Hematopoietic multipotent progenitor cell treated with erythropoietin and hydrocortisone succinate and interleukin-3 and kit ligand, for 17 days (in vitro differentiated cells): ENCODE results near the gene FAM200B.
A peak's percentile ranks its signal among the peaks of the same experiment; 100 is the strongest.

ENCODE experiments used
- DNase-seq: peaks from one replicate; pipeline ENCODE4 v3.0.0-alpha.2; 2015; ENCODE audit warnings: low spot score

The FAM200B gene

GRCh38 chr4:15668566-15669435 is 12.8 kb upstream of the FAM200B start:
- DNase-seq, result no peak

DNA sequence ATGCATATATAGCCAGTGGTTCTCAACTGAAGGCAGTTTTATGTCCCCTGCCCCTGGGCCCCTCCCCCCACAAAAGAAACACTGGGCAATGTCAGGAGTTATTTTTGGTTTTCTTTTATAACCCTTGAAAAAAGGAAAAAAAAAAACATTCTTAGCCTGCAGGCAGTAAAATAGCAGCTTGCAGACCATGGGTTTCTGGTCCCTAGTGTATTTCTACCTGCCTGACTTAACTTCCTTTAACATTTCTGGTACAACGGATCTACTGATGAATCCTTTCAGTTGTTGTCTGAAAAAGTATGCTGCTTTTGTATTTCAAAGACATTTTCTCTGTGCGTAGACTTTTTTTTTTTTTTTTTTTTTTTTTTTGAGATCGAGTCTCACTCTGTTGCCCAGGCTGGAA is 11.1 kb upstream of the FAM200B start:
- no peak for DNase-seq

- DNase-seq, result no peak
Observed at GRCh38 chr4:15672101-15672500, 9.5 kb upstream of the FAM200B start.

DNA sequence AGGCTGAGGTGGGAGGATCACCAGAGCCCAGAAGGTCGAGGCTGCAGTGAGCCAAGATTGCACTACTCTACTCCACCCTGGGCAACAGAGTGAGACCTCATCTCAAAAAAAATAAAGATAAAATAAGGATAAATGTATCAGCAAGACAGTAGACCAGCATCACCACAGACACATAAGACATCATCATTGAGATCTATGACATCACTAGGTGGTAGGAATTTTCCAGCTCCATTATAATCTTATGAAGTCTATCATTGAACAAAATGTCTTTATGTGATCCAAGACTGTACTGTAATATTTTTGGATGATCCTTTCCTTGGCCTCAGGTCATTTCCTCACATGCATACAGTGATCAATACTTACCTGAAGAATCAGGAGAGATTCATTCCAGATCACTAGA is 8.3 kb upstream of the FAM200B start:
- DNase-seq, result no peak

DNA sequence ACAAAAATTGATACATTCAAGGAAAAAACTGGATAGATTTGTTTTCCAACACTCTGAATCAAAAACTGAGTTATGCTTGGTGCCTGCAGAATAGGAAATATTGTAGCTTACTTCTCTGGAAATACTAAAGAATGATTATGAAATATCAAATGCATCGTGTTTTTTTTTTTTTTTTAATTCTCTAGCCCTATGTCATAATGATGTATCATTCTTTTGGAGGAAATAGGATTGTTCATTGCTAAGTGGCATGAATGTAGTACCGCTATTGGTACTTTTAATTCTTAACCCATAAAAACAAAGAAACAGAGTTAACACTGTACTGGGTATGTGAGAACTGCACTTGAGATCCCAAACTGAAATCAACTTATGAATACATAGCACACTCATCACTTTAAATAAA is 7.6 kb upstream of the FAM200B start:
- no peak for DNase-seq

GRCh38 chr4:15674926-15675325 is 6.7 kb upstream of the FAM200B start:
- DNase-seq, result no peak

GRCh38 chr4:15675356-15675755 is 6.3 kb upstream of the FAM200B start:
- peak; percentile 14 for DNase-seq

- peak; percentile 15 for DNase-seq
Observed at GRCh38 chr4:15676039-15676438, 5.6 kb upstream of the FAM200B start.

GRCh38 chr4:15676899-15677298 is 4.7 kb upstream of the FAM200B start:
- no peak for DNase-seq

GRCh38 chr4:15677507-15677988 is 4.1 kb upstream of the FAM200B start:
- DNase-seq, result peak; percentile 88

DNA sequence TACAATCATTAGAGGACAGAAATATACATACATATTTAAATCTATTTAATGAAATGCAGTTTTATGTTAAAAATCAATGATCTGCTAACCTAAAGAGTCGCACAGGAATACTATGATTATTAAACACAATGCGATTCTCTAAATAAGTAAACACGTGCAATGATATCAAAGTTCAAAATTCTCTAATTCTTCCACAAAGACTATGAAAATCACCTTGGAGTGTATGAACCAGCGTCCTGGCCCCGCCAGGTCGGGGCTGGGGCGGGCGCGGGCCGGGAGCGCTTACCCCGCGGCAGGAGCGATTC is 608 bp upstream of the FAM200B start:
- no peak for DNase-seq

DNA sequence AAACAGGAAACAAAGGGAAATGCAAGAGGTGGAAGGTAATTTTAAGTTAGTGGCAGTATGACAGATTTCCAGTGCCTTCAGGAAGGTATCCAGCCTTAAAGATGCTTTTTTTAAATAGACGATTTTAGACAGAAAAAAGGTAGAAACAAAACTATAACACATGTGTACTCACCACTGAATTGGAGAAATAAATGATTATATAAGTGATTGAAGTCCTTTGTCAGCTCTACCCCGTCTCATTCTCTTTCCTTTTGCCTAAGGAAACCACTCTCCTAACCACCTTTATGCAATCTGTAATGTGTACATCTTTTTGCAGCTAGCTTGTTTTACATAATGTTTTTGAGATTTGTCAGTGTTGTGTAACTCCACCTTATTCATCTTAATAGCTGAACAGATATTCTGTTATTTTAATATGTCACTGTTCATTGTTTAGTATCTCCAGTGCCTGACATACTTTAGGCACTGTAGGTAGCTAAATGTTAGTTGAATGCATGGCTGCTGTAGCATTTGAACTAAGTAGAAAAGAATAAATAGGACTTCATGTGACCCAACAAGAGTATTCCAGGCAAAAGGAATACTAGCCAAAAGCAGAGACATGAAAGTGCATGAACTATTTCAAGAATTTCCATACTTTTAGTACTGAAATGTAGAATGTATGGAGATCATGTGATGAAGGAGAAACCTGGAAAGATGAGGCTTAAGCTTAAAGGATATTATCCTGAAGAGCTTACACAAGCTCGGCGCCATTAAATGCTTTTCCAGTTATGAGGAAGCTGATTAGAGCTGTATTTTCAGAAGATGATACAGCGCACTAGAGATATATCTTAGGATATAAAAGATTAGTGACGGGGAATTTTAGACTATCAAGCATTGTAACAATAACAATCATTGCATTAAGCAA is 865 bp downstream of the FAM200B start:
- no peak for DNase-seq

- no peak for DNase-seq
Observed at GRCh38 chr4:15683143-15683495, 1.5 kb downstream of the FAM200B start.

DNA sequence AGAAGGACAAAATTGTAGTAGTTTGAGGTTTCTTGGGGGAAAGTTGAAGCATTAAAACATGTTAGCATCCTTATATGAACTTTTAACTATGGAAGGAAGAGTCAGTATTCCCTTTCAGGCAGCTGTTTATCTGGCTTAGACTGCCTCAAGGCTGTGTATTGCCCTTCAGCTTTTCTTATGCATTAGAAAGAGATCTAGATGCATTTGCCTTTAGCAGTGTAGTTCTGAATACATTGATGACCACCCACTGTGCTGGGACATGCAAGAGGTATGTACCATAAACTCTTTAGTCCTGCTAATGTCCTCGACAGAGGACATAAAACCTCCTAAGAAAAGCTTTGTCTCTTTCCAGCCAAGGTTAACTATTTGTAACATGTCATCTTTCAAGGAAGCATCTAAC is 2.9 kb downstream of the FAM200B start:
- DNase-seq, result no peak

- no peak for DNase-seq
Observed at GRCh38 chr4:15688051-15688450, 6.4 kb downstream of the FAM200B start.

- DNase-seq, result no peak
Observed at GRCh38 chr4:15689540-15689939, 7.9 kb downstream of the FAM200B start.

GRCh38 chr4:15690020-15690809 is 8.6 kb downstream of the FAM200B start:
- no peak for DNase-seq

GRCh38 chr4:15691346-15692135 is 9.9 kb downstream of the FAM200B start:
- DNase-seq, result no peak

GRCh38 chr4:15692602-15693001 is 11.0 kb downstream of the FAM200B start:
- no peak for DNase-seq

GRCh38 chr4:15694431-15694830 is 12.8 kb downstream of the FAM200B start:
- DNase-seq, result no peak

GRCh38 chr4:15695240-15695699 is 13.6 kb downstream of the FAM200B start:
- no peak for DNase-seq
